ENCODE results near the gene ABHD3. TPM values are rescaled to one million over a fixed set of nuclear protein-coding genes. Genes with fewer than 3 reads are reported as not detected.

ABHD3 gene
- total and polyA plus RNA-seq, 10 donors, result 23.8 to 34.8 (median 27.9) TPM

DNA sequence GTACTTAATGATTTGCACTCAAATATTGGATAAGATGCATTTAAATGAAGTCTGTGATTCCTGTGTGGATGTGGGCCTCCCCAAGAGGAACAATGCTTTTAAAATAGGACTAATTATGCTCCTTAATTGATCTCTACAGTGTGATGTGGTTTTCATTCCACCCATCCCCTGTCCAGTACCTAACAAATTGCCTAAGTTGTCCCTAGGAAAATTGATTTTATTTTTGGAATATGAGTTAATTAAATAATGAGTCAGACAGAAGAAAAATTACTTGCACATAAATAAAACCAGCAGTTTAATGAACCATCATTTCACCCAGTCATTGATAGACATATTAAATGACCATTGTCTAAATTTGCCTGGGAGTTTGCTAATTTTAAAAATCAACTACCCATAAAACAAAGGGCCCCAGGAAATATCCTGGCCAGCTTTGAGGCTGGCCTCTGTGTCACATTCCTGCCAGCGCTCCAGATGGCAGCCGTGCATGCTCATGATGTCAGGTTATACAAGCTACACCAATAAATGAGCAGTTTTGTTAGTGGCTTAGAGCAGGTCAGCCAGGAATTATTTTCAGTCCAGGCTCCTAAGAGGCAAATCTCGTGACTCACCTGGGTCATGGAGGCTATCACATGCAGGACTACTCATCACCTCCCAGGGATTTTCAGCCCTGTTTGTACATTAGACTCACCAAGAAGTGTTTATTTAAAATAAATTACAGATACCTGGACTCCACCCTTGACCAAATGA is 31.9 kb downstream of the ABHD3 start:
- TF ChIP-seq POLR2AphosphoS5 (IDR thresholded peaks at IDR 0.05), result no peak
- TF ChIP-seq, protein P1, sequence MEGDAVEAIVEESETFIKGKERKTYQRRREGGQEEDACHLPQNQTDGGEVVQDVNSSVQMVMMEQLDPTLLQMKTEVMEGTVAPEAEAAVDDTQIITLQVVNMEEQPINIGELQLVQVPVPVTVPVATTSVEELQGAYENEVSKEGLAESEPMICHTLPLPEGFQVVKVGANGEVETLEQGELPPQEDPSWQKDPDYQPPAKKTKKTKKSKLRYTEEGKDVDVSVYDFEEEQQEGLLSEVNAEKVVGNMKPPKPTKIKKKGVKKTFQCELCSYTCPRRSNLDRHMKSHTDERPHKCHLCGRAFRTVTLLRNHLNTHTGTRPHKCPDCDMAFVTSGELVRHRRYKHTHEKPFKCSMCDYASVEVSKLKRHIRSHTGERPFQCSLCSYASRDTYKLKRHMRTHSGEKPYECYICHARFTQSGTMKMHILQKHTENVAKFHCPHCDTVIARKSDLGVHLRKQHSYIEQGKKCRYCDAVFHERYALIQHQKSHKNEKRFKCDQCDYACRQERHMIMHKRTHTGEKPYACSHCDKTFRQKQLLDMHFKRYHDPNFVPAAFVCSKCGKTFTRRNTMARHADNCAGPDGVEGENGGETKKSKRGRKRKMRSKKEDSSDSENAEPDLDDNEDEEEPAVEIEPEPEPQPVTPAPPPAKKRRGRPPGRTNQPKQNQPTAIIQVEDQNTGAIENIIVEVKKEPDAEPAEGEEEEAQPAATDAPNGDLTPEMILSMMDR (IDR thresholded peaks at IDR 0.05 in 8 of 11, conservative IDR thresholded peaks at IDR 0.05 in 3 of 11), result no peak
- TF ChIP-seq POLR2A (IDR thresholded peaks at IDR 0.05), result no peak
- Histone ChIP-seq H3K4me3 (no peak overlapping the region), H3K4me1 (no peaks in the 10 kb centered on the region), H3K9me3 (no peaks in the 10 kb centered on the region), H3K36me3 (peaks cover 0 to 51% (median 1%) of the 10 kb centered on the region in 6 donors), H3K27ac (no peak overlapping the region), H3K27me3 (replicated peaks in 1 of 7) (no peaks in the 10 kb centered on the region)
- intact Hi-C loops (cut with DNase I; ENCODE audit: low total_unique reads), result no loop called here
- 83 to 98% (median 95%) methylated on average over 3 of the region's 3 CpGs for WGBS, 5 donors
- no peak for DNase-seq

DNA sequence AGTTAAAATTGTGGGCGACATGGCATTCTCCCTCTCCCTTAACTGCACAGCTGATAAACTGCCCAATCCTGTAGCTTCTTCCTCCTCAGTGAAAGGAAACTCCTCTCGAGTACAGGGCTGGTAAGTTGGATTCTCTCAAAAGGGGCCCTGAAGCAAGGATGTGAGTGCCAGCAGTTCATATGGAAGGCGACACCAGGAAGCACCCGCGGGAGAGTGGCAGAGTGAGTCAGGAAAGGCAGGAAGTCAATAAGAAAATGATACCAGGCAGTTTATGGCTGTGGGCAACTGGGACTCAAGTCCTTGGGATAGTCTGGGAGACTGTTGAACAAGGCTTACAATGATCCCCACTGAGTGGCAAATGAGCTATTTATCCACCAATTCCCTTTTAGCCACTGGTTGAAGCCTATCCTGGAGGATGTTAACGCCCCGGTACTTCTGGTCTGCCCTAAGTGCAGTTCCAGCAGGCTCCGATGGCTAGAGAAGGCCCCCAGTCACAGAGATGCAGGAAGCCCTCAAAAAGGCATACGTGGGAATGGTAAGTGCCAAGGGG is 34.8 kb downstream of the ABHD3 start:
- TF ChIP-seq, protein P1 (IDR thresholded peaks at IDR 0.05 in 8 of 11, conservative IDR thresholded peaks at IDR 0.05 in 3 of 11), result no peak
- TF ChIP-seq POLR2AphosphoS5 (IDR thresholded peaks at IDR 0.05) (no peak), POLR2A (IDR thresholded peaks at IDR 0.05) (no peak)
- 73 to 82% (median 75%) methylated on average over 9 of the region's 9 CpGs for WGBS, 5 donors
- Histone ChIP-seq H3K4me3 (no peak overlapping the region), H3K27me3 (replicated peaks in 1 of 7) (no peaks in the 10 kb centered on the region), H3K27ac (no peak overlapping the region), H3K9me3 (no peaks in the 10 kb centered on the region), H3K36me3 (peaks cover 0 to 41% (median 1%) of the 10 kb centered on the region in 6 donors), H3K4me1 (no peaks in the 10 kb centered on the region)
- no peak for DNase-seq
- intact Hi-C loops (cut with DNase I; ENCODE audit: low total_unique reads), result no loop called here

DNA sequence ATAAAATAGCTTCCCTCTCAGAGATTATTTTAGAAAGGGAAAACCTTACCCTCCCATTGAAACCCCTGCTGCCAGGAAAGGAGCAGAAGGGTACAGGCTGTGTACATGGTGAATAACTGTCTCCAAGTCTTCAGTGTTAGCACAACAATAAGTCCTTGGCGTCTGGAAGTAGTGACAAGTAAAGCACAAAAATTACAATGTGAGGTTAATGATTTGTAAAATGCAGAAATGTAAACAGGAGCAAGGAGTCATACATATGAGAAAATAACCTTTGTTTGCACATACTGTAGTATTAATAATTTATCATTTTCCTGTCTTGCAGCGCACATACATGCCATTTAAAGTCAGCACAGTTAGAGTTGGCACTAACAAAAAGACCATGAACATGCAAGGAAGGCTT is 40.5 kb downstream of the ABHD3 start:
- no peak for TF ChIP-seq POLR2A (IDR thresholded peaks at IDR 0.05)
- TF ChIP-seq, protein P1 (IDR thresholded peaks at IDR 0.05 in 8 of 11, conservative IDR thresholded peaks at IDR 0.05 in 3 of 11), result no peak
- TF ChIP-seq POLR2AphosphoS5 (IDR thresholded peaks at IDR 0.05), result no peak
- intact Hi-C loops (cut with DNase I; ENCODE audit: low total_unique reads), result no loop called here
- H3K4me1 ChIP-seq, result no peaks in the 10 kb centered on the region

DNA sequence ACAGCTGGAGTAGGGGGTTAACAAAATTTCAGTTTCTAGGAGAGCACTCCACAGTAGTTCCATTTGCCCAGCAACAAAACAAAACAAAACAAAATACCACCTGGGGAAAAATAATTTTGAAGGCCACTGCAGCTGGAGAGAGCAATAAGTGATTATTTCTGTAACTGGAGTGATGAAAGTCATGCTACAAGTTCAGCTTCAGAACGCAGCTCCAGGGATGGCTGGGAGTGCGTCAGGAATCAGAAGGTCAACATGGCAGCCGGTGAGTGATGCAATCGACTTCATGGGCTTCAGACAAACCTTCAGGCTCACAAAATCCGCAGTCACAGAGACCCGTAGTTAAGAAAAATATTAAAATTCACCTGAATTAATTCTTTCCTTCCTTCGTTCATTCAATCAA is 41.0 kb downstream of the ABHD3 start:
- no peaks in the 10 kb centered on the region for H3K9me3 ChIP-seq
- peaks cover 0 to 56% (median 11%) of the 10 kb centered on the region in 6 donors for H3K36me3 ChIP-seq
- TF ChIP-seq, protein P1 (IDR thresholded peaks at IDR 0.05 in 8 of 11, conservative IDR thresholded peaks at IDR 0.05 in 3 of 11), result no peak
- TF ChIP-seq POLR2A (IDR thresholded peaks at IDR 0.05) (no peak), POLR2AphosphoS5 (IDR thresholded peaks at IDR 0.05) (no peak)
- DNase-seq, result no peak
- intact Hi-C loops (cut with DNase I; ENCODE audit: low total_unique reads), result no loop called here
- H3K4me1 ChIP-seq, result no peaks in the 10 kb centered on the region
- H3K4me3 ChIP-seq, result no peak overlapping the region
- 93 to 98% (median 97%) methylated on average over 7 of the region's 7 CpGs for WGBS, 5 donors
- H3K27me3 ChIP-seq (replicated peaks in 1 of 7), result no peaks in the 10 kb centered on the region
- no peak overlapping the region for H3K27ac ChIP-seq

More for the DNA sequence above, 40.5 kb downstream of the ABHD3 start:
- Histone ChIP-seq H3K36me3 (peaks cover 0 to 51% (median 11%) of the 10 kb centered on the region in 6 donors), H3K9me3 (no peaks in the 10 kb centered on the region), H3K27me3 (replicated peaks in 1 of 7) (no peaks in the 10 kb centered on the region), H3K27ac (no peak overlapping the region), H3K4me3 (no peak overlapping the region)
- DNase-seq, result no peak
- WGBS, 5 donors, result 94 to 97% (median 95%) methylated on average over 2 of the region's 2 CpGs

All from spleen (tissue), 11 donors.